Sciatic nerve (tissue), 2 donors: ENCODE data around the gene RNU6-9. TPM values are rescaled to one million over a fixed set of nuclear protein-coding genes. Genes with fewer than 3 reads are reported as not detected.

ENCODE experiments used
- ATAC-seq: fragments of 200-7000 bp; cut with Tn5 transposase; one replicate; pipeline ENCODE4 v1.9.1; 2020; ENCODE audit warnings: mild to moderate bottlenecking, moderate library complexity
- DNase-seq: peaks from one replicate; pipeline ENCODE4 v3.0.0-alpha.2; 2020; ENCODE audit warnings: low spot score
- intact Hi-C: fragments of 100-400 bp; cut with DNase I; formaldehyde crosslinking; loops from one replicate; pipeline ENCODE4 v1.14.2; 2022
- total RNA-seq: library from RNA; stranded (reverse); fragmentation: NEBNext Ultra II Directional; extraction: Animal tissue kit (Norgen Biotek cat#: 25700); gene quantifications from one replicate; pipeline ENCODE4 v1.2.1, GENCODE V29; 2021
- donor health status: DM: no; HTN: no; CAD: no.
- donor health status: DM: no; HTN: no; CAD: no.

RNU6-9 gene
- total RNA-seq, 1 donor from 2014 or later: not detected

- ATAC-seq (no peak), DNase-seq (no peak)
- intact Hi-C loops: no loop called here
Observed at GRCh38 chr19:907183-907853, 14.0 kb downstream of the RNU6-9 start.

GRCh38 chr19:911197-912033, 18.1 kb downstream of the RNU6-9 start:
- no peak for DNase-seq
- no peak for ATAC-seq
- intact Hi-C loops: loop anchor here (10.0 kb wide), 1 partner anchor 117 kb away; the partner anchor contains the start of gene PTBP1

GRCh38 chr19:912181-913079, 19.1 kb downstream of the RNU6-9 start:
- intact Hi-C loops: loop anchor here (10.0 kb wide), 1 partner anchor 118 kb away; the partner anchor contains the start of gene PTBP1
- DNase-seq: no peak
- peak; percentile 16 for ATAC-seq

- intact Hi-C loops: loop anchor here (10.0 kb wide), 1 partner anchor 118 kb away; the partner anchor contains the start of gene PTBP1
- DNase-seq: peak; percentile 89
- peak; percentile 90 for ATAC-seq
Observed at GRCh38 chr19:913080-913748, 19.9 kb downstream of the RNU6-9 start, which contains the start of gene R3HDM4. R3HDM4 (minus strand) TSS chr19:913219; CDS start chr19:913157, 62 bp downstream.

- intact Hi-C loops: loop anchor here (5.0 to 10.0 kb wide), 2 partner anchors 122 to 144 kb away; partner anchors contain the start of gene PTBP1
- ATAC-seq (no peak), DNase-seq (no peak)
Observed at GRCh38 chr19:916645-917322, 23.5 kb downstream of the RNU6-9 start.

- intact Hi-C loops: loop anchor here (5.0 to 10.0 kb wide), 2 partner anchors 123 to 145 kb away; partner anchors contain the start of gene PTBP1
- DNase-seq: peak; percentile 62
- no peak for ATAC-seq
Observed at GRCh38 chr19:917323-918151, 24.3 kb downstream of the RNU6-9 start, which contains the start of gene KISS1R. KISS1R (plus strand) TSS chr19:917333; CDS start chr19:917503, 170 bp downstream.

- DNase-seq: no peak
- no peak for ATAC-seq
- intact Hi-C loops: loop anchor here (5.0 to 10.0 kb wide), 2 partner anchors 123 to 146 kb away; partner anchors contain the start of gene PTBP1
Observed at GRCh38 chr19:918152-918437, 24.8 kb downstream of the RNU6-9 start.

- ATAC-seq (no peak), DNase-seq (no peak)
- intact Hi-C loops: loop anchor here (5.0 to 10.0 kb wide), 2 partner anchors 124 to 146 kb away; partner anchors contain the start of gene PTBP1
Observed at GRCh38 chr19:918481-919198, 25.4 kb downstream of the RNU6-9 start.

GRCh38 chr19:919199-920050, 26.1 kb downstream of the RNU6-9 start:
- DNase-seq (no peak), ATAC-seq (no peak)
- intact Hi-C loops: loop anchor here (5.0 to 10.0 kb wide), 2 partner anchors 125 to 147 kb away; partner anchors contain the start of gene PTBP1

GRCh38 chr19:920051-920864, 27.0 kb downstream of the RNU6-9 start:
- intact Hi-C loops: no loop called here
- ATAC-seq (no peak), DNase-seq (no peak)

- ATAC-seq (no peak), DNase-seq (no peak)
- intact Hi-C loops: no loop called here
Observed at GRCh38 chr19:924553-925086, 31.3 kb downstream of the RNU6-9 start.

- intact Hi-C loops: no loop called here
- DNase-seq: no peak
Observed at GRCh38 chr19:925087-925525, 31.8 kb downstream of the RNU6-9 start.

GRCh38 chr19:925526-926322, 32.4 kb downstream of the RNU6-9 start, which contains the start of gene ARID3A:
ARID3A (plus strand) TSS chr19:926035; CDS start chr19:929529, 3,494 bp downstream.
- intact Hi-C loops: loop anchor here (2.0 kb wide), 1 partner anchor 57 kb away; no protein-coding TSS in a partner anchor
- DNase-seq: peak; percentile 88

More at GRCh38 chr19:925087-925525, 31.8 kb downstream of the RNU6-9 start:
- ATAC-seq: peak; percentile 27

More at GRCh38 chr19:925526-926322, 32.4 kb downstream of the RNU6-9 start, which contains the start of gene ARID3A:
- ATAC-seq: peak; percentile 72
